Muscle layer of colon (tissue), 2 donors: Measurements from ENCODE around the gene ATP23.

Experiments used
- H3K27ac ChIP-seq: one replicate; pipeline ENCODE4 v1.7.0; 2013; ENCODE audit warnings: low read depth, mild to moderate bottlenecking, low read length, moderate library complexity
- H3K27me3 ChIP-seq, 2 donors: one replicate each; pipeline ENCODE4 v1.7.0; 2013; ENCODE audit warnings: low read length in 2 of 2, mild to moderate bottlenecking in 2 of 2; ENCODE audit not compliant: insufficient read depth in 2 of 2, control insufficient read depth in 1 of 2
- H3K36me3 ChIP-seq: one replicate; pipeline ENCODE4 v1.7.0; 2013; ENCODE audit warnings: mild to moderate bottlenecking, low read length; ENCODE audit not compliant: insufficient read depth
- H3K4me1 ChIP-seq: one replicate; pipeline ENCODE4 v1.7.0; 2013; ENCODE audit warnings: mild to moderate bottlenecking, low read length; ENCODE audit not compliant: insufficient read depth
- H3K4me3 ChIP-seq, 2 donors: one replicate each; pipeline ENCODE4 v1.7.0; 2013; ENCODE audit warnings: low read length in 2 of 2, low read depth in 1 of 2, mild to moderate bottlenecking in 1 of 2, moderate library complexity in 1 of 2
- H3K9ac ChIP-seq: one replicate; pipeline ENCODE4 v1.7.0; 2013; ENCODE audit warnings: low read length
- H3K9me3 ChIP-seq: one replicate; pipeline ENCODE4 v1.7.0; 2013; ENCODE audit warnings: mild to moderate bottlenecking, low read length
- donor health status: abdominal sarcoma.
- donor health status: Adenocarcinoma of cecum.

Gene ATP23, protein sequence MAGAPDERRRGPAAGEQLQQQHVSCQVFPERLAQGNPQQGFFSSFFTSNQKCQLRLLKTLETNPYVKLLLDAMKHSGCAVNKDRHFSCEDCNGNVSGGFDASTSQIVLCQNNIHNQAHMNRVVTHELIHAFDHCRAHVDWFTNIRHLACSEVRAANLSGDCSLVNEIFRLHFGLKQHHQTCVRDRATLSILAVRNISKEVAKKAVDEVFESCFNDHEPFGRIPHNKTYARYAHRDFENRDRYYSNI

DNA sequence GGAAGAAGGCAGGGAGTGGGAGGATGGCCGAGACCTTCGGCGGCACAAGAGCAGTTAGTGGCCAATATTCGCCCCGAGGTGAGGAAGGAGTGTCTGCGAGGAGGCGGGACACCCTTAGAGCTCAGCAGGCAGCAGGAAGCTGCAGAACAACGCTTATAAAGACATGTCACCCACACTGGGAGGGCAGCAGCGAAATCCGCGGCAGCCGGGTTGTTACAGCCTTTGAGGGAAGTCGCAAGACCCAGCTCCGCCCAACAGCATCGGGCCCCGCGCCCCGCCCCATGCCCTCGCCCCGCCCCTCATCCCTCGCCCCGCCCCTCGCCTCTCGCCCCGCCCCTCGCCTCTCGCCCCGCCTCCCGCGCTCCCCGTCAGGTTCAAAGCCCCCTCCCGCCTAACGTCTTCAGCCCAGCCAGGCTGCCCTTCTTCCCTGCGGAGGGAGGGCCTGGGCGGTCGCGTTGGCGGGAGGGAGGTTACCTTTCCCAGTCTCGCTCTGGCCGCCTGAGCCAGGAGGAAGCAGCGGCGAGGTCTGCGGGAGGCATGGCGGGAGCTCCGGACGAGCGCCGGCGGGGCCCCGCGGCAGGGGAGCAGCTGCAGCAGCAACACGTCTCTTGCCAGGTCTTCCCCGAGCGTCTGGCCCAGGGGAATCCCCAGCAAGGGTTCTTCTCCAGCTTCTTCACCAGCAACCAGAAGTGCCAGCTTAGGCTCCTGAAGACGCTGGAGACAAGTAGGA lies at the start of gene ATP23:
Gene ATP23 (plus strand): TSS at position 403 of the 730 bp plus-strand sequence. CDS start 135 bp downstream, at position 538.
- H3K4me1 ChIP-seq: peaks cover 14% of the 10 kb centered on the region
- peak within 1 kb of the TSS; percentile 55 to 89 for H3K4me3 ChIP-seq
- H3K27me3 ChIP-seq: no peaks in the 10 kb centered on the region
- no peaks in the 10 kb centered on the region for H3K9me3 ChIP-seq
- H3K36me3 ChIP-seq: no peaks in the 10 kb centered on the region
- H3K9ac ChIP-seq: peak within 1 kb of the TSS; percentile 87
- H3K27ac ChIP-seq: peak within 1 kb of the TSS; percentile 83

DNA sequence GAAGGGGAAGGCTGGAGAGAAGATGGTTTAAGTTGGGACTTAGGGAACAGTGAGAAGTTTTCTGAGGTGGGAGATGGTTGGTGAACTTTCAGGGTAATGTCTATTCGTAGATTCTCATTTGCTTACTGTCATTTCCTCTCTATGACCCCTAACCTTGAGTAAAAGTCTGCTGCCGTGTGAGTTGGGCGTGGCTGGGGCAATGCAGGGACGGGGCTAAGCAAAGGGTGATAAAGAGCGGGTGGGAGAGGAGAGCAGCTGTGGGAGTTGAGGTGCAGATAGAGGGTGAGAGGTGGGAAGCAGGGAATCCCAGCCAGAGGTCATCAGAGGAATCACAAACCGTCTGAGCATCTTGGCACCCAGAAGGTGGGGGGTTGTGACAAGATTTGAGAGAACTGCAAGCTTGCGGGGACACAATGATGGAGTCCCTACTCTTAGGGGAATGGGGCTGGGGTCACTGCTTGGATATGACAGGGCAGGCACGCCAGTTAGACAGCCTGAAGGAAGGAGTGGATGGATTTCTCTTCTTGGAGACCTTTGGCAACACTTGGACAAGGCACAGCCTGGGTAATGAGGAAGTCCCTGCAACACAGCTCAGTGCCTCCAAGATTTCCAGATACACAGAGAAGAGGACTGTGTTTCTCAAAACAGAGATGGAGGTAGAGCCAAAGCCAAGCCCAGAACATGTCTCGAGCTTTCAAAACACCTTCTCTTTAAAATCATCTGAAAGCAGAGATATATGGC lies 49.0 kb upstream of the ATP23 start:
- peaks cover 84% of the 10 kb centered on the region for H3K4me1 ChIP-seq
- H3K9ac ChIP-seq: no peak overlapping the region
- H3K27me3 ChIP-seq: no peaks in the 10 kb centered on the region
- H3K36me3 ChIP-seq: no peaks in the 10 kb centered on the region
- H3K4me3 ChIP-seq: no peak overlapping the region
- no peaks in the 10 kb centered on the region for H3K9me3 ChIP-seq
- H3K27ac ChIP-seq: peak overlapping the region; percentile 97

DNA sequence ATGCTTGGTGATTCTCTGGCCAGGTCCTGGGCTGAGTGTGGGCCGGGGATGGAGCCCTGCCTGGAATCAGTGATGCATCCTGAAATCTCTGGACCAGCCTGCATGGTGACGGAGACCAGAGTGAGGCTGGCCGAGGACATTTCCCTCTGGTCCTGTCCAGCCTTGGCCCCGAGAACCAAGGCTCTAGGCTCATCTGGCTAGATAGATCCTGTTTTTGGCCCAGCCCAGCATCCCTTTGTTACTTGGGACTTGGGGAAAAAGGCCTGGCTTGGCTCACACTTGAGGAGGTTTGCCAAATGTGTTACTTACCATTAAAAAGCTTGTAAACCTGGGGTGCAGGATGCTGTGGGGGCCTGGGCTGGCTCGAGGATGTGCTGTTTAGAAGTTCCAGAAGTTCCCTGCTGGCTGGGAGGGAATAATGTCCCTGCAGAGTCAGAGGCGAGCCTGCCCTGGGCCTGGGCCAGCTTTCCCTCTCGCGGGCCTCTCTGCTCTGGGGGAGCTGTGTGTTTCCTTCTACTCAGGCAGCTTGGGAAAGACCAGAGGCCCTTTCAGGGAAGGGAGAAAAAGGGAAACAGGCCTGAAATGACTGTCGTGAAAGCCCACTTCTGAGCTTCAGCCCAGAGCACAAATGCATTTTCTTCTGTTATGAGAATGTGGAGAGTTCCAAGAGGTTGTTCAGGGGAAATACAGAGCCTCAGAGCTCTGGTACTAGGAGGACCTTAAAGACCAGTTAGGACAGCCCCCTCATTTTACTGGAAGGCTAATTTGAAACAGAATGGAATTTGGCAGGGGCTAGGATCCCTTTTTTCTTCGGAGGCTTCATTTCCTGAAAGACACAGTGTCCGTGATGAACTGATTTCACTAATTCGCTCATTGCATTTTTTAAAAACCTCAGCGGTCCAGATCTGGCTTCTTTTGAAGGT lies 47.7 kb upstream of the ATP23 start:
- Histone ChIP-seq H3K9me3 (no peaks in the 10 kb centered on the region), H3K36me3 (no peaks in the 10 kb centered on the region), H3K4me1 (peaks cover 85% of the 10 kb centered on the region), H3K4me3 (peak overlapping the region in 1 of 2 donors; percentile 24), H3K9ac (peak overlapping the region; percentile 52), H3K27ac (peak overlapping the region; percentile 97), H3K27me3 (no peaks in the 10 kb centered on the region)

DNA sequence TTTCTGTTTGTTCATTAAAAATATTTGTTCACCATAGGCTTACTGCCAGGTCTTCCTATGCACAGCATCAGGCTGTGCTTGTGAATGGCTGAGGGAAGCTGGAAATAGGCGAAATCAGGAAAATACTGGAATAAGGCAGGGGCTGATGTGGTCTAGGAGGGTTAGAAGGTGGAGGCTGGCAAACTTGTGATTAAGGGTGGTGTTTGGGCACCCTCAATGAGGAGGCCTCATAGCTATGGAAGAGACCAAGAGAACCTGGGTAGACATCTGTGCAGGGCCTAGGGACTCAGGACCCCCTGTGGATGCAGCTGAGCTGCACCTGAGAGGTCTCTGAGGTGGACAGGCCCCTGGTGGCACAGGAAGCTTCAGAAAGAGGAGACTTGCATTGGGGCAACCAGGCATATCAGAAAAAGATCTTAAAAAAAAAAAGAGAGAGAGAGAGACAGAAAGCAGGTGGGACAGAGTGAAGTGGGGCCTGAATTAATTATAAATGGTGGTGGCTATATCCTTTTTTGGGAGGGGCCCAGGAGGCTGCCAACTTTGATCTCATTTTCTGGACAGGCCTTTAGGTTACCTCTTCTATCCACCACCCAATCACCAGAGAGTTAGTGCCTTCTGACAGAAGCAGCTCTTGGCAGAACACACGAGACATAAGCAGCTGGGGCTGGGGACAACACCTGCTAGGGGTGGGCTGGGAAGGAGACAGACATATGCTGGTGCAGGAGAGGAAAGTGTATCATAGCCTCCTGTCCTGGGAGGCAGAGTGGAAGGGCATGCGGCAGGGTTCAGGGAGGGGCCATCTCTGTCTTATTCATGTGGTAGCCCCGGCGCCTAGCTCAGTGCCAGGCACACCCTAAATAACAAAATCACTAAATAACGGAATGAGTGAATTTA lies 46.7 kb upstream of the ATP23 start:
- no peaks in the 10 kb centered on the region for H3K27me3 ChIP-seq
- H3K27ac ChIP-seq: peak overlapping the region; percentile 97
- peak overlapping the region; percentile 52 for H3K9ac ChIP-seq
- H3K9me3 ChIP-seq: no peaks in the 10 kb centered on the region
- peak overlapping the region in 1 of 2 donors; percentile 24 for H3K4me3 ChIP-seq
- H3K4me1 ChIP-seq: peaks cover 83% of the 10 kb centered on the region
- H3K36me3 ChIP-seq: no peaks in the 10 kb centered on the region

DNA sequence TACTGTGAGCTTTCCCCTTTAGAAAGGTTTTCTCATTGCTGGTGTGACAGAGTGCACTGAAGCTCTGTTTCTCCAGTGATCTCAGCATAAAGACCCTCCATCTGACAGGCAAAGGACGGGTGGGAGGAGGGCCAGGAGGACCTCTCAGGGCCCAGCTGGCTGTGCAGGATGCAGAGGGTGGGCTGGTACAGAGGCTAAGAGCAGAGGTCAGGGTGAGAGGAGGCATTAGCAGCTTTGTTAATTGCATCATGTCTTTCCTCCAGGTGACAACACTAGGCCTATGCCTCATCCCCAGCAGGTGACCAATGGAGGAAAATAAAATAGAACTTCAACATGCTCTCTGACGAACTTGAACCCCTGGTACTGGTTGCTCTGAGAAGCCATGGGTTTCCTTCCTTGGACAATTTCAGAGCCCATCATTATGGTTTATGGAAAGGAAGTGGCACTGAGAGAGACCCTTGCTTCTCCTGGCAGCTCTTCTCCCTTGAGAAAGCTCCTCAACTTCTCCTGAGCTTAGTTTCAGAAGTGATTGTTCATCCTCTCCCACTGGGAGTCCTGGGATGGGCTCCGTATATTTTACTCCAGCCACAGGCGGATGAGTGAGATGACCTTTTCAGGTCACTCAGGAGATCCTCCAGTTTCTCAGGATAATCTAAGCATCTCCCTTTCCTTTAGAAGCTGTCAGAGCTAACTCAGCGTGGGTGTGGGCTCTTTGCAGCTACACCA lies 45.8 kb upstream of the ATP23 start:
- no peaks in the 10 kb centered on the region for H3K36me3 ChIP-seq
- peak overlapping the region in 1 of 2 donors; percentile 52 for H3K4me3 ChIP-seq
- H3K9me3 ChIP-seq: no peaks in the 10 kb centered on the region
- H3K27me3 ChIP-seq: no peaks in the 10 kb centered on the region
- H3K4me1 ChIP-seq: peaks cover 74% of the 10 kb centered on the region
- H3K27ac ChIP-seq: peak overlapping the region; percentile 97
- H3K9ac ChIP-seq: peak overlapping the region; percentile 52

DNA sequence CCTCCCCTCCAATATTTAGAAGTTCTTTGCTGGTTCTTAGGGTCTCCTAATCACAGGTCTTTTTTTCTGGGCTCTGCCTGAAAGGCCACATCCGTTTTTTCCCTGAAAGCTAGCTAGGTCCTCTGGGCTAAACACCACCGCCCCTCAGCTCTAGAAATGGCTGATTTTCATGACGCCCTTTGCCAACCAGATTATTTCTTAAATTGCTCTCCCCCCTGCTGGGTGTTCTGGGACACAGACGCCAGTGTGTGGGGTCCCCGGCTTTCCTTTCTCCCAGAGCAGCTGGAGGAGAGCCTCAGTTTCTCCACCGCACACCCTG lies 45.3 kb upstream of the ATP23 start:
- Histone ChIP-seq H3K4me3 (peak overlapping the region; percentile 52 to 63), H3K9me3 (no peaks in the 10 kb centered on the region), H3K36me3 (no peaks in the 10 kb centered on the region), H3K9ac (peak overlapping the region; percentile 51), H3K4me1 (peaks cover 71% of the 10 kb centered on the region), H3K27ac (peak overlapping the region; percentile 97), H3K27me3 (no peaks in the 10 kb centered on the region)

DNA sequence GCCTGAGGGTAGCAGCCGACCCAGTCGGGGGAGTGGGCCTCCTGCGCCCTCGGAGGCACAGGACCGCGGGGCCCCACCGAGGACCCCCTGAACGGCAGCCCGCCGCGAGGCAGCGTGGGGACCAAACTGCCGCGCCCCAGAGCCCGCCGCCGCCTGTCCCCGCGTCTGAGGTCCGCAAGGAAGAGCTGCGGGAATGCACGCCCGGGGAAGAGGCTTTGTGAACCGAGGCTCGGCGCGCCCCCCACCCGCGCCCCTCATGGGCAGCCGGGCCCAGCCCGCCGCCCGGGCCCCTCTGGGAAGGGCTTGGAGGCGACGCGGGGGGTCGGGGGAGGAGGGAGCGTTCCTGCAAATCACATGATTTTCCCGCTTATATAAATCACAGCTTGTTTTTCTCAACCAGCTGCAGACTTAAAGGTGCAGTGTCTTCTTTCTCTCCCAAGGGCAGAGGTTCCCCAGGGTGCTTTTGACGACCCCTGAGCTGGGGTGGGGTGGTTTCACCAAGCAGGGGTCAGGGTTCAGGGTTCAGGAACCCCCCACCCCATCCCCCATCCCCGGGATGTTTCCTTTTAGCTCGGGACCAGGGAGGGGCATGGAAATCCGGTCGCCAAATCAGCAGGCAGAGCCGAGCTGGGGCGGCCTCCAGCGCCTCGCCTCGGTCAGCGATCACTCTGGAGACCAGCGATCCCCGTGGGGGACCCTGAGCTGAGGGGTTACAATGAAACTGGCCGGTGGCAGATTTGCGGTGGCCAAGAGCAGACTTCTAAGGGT lies 44.7 kb upstream of the ATP23 start:
- Histone ChIP-seq H3K9me3 (no peaks in the 10 kb centered on the region), H3K27me3 (no peaks in the 10 kb centered on the region), H3K9ac (peak overlapping the region; percentile 51), H3K36me3 (no peaks in the 10 kb centered on the region), H3K4me3 (peak overlapping the region; percentile 52 to 63), H3K27ac (peak overlapping the region; percentile 97), H3K4me1 (peaks cover 70% of the 10 kb centered on the region)

DNA sequence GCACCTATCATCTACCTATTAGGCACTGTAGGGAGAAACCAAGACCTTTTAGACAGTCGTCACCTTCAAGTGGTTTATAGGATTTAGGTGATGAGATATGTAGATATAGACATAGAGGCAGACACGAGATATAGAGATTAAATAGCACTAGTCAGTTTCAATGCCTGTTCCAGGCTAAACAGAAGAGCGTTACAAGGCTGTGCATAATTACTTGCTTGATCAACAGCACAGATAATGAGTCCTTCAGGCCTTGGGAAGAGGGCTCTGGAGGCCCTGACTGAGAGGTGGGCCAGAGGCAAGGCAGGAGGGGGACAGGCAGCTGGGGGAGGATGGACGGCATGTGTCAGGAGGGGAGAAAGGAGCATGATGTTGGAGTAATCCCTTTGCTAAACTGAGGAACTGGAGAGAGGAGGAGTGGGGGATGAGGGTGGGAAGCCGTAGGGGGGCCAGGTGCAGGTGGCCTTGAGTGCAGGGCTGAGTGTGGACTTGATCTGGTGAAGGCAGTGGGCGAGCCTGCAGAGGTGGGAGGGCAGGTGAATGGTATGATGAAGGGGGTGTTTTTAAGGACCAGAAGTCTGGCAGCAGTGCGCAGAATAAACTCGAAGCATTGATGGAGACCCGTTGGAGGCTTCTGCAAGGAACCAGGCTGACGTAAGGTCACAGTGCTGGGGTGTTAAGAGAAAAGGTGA lies 43.9 kb upstream of the ATP23 start:
- Histone ChIP-seq H3K36me3 (no peaks in the 10 kb centered on the region), H3K4me1 (peaks cover 62% of the 10 kb centered on the region), H3K27me3 (no peaks in the 10 kb centered on the region), H3K9ac (peak overlapping the region; percentile 9), H3K27ac (peak overlapping the region; percentile 97), H3K9me3 (no peaks in the 10 kb centered on the region), H3K4me3 (peak overlapping the region in 1 of 2 donors; percentile 52)

DNA sequence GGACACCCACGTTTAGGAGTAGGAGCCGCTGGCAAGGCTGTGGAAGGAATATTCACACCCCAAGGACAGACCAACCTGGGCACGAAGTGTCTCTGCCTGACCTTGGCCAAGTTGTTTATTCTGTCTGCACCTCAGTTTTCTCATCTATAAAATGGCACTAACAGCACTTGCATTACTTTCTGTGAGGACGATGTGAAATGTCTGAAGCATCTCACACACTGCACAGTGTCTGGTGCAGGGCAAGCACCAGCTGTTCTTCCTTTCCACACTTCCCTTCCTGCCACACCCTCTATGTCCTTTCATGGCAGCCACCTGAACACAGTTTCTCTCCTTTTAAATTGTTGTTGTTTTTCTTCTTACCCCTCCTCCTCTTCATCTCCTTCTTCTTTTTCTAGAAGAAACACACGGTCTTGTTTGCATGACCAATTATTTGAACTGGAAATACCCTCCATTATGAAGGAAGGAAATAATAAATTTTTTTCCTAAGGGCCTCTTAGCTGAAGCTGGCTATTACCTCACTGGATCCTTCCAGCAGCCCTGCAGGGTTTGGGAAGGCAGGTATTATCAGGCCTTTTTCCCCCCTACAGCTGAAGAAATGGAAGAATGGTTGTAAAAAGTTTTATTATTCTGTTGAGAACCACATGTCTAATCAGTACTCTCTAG lies 42.9 kb upstream of the ATP23 start:
- Histone ChIP-seq H3K4me3 (peak overlapping the region in 1 of 2 donors; percentile 13), H3K36me3 (no peaks in the 10 kb centered on the region), H3K9me3 (no peaks in the 10 kb centered on the region), H3K27ac (peak overlapping the region; percentile 97), H3K27me3 (no peaks in the 10 kb centered on the region), H3K4me1 (peaks cover 52% of the 10 kb centered on the region), H3K9ac (peak overlapping the region; percentile 46)
